ENCODE measurements around the gene BMP8A. TPM values are rescaled to one million over a fixed set of nuclear protein-coding genes. Genes with fewer than 3 reads are reported as not detected.
"Not testable (repeated sequence)": the region's sequence is repeated elsewhere in the genome, so short reads cannot be mapped to it uniquely, and the experiment has no call there.

Gene BMP8A
- total RNA-seq, 1 donor from 2014 or later, result 0.17 TPM

GRCh38 chr1:39508266-39508665, 16.8 kb downstream of the BMP8A start:
- DNase-seq, result no peak

DNA sequence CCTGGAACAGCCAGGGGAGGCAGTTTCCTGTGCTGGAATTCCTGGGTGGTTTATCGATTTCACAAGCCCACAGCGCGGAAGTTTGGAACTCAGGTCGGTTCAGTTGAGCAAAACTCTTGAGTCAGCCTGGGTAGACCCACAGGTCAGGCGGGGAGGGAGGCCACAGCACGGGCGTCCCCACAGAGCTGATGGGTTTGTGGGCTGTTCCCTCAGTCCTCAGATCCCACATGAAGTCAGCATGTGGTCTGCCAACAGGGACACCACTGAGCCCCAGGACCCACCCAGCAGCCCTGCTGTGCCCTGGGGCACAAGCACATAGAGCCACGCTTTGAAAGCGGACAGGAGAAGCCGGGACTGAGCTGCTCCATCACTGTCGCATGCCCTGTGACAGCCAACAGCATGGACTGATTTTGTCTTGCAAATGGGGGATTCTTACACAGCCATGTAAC, 17.4 kb downstream of the BMP8A start:
- peak; percentile 13 for DNase-seq

- DNase-seq, result peak; percentile 58
Measured at GRCh38 chr1:39509360-39510009, 18.0 kb downstream of the BMP8A start.

DNA sequence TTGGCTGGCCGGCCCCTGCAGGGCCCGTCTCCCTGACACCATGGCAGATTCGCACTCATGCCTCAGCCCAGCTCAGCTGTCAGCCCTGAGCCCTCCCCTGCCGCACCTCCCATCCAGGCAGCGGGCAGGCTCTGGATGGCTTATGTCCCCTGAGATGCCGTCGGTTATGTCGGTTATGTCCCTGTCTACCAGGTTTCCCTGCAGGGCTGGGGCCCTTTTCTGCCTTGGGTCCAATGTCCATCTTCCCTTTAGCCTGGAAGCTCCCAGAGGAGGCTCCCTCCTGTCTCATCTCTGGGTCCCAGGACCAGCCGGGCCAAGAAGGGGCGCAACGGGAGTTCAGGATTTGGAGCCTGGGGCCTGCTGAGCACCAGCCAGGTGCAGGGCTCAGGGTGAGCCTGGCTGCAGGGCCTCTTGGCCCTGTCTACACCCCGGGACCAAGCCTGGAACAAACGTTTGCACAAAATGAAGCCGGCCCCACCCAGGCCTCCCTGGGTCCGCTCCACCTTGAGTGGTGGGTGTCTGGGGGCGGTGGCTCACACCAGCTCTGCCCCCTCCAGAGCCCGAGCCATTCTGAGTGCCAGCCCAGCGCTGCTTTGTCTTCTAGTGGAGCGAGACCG, 19.2 kb downstream of the BMP8A start:
- DNase-seq, result not testable (repeated sequence)

DNA sequence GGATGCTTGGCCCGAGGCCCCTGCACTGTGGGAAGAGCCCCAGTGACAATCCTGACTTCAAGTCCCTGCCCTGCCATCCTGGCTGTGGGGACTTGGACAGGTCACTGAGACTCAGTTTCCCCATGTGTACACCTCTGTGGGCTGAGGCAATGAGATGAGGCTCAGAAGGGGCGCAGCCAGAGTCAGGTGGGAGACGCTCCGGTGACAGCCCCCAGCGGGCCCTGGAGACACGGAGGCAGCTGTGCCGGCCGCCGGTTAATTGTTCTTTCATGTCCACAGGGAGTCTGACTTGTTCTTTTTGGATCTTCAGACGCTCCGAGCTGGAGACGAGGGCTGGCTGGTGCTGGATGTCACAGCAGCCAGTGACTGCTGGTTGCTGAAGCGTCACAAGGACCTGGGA, 20.0 kb downstream of the BMP8A start:
- DNase-seq, result not testable (repeated sequence)

- DNase-seq, result not testable (repeated sequence)
Measured at GRCh38 chr1:39512234-39512847, 20.9 kb downstream of the BMP8A start.

DNA sequence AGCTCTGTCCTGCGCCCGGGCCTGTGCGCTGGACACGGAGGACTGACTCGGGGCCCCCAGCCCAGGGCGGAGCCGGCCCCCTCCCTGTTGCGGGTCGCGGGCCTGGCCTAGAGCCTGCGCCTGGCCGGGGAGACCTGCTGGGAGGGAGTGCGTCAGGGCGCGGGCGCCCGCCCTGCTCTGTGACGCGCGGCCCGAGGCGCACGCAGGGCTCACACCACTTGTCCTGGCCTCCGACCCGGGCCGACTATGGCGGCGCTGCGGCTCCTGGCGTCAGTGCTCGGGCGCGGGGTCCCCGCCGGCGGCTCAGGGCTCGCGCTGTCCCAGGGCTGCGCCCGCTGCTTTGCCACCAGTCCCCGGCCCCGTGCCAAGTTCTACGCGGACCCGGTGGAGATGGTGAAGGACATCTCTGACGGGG, 23.3 kb downstream of the BMP8A start:
- DNase-seq, result peak; percentile 26

- peak; percentile 67 for DNase-seq
Measured at GRCh38 chr1:39515131-39516086, 24.0 kb downstream of the BMP8A start.

DNA sequence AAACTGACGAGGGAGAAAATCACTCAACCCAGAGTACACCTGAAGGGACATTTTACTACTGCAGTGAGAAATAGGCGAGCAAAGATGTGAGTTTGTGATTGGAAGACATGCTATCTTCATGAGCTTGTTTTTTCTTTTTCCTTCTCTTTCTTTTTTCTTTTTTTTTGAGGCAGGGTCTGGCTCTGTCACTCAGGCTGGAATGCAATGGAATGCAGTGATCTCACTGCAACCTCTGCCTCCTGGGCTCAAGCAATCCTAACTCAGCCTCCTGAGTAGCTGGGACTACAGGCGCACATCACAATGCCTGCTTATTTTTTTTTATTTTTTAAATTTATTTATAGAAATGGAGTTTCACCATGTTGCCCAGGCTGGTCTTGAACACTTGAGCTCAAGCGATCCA, 25.4 kb downstream of the BMP8A start:
- not testable (repeated sequence) for DNase-seq

- DNase-seq, result not testable (repeated sequence)
Measured at GRCh38 chr1:39517936-39518335, 26.5 kb downstream of the BMP8A start.

GRCh38 chr1:39519376-39519775, 27.9 kb downstream of the BMP8A start:
- DNase-seq, result not testable (repeated sequence)

DNA sequence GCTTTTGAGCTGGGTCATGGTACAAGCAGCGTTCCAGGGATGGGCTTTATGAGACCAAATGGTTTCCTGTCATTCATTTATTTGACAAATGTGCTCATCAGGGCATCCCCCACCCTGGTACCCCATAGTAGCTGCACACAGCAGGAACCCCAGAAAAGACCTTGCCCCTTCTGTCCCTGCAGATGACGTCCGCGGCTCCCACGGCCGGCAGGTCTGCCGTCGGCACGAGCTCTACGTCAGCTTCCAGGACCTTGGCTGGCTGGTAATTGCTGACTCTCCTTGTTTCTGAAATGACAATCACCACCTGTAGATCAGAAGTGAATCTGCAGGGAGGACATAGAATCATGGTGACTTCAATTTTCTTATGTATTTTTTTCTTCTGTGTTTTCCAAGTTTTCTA, 30.8 kb downstream of the BMP8A start:
- DNase-seq, result not testable (repeated sequence)

DNA sequence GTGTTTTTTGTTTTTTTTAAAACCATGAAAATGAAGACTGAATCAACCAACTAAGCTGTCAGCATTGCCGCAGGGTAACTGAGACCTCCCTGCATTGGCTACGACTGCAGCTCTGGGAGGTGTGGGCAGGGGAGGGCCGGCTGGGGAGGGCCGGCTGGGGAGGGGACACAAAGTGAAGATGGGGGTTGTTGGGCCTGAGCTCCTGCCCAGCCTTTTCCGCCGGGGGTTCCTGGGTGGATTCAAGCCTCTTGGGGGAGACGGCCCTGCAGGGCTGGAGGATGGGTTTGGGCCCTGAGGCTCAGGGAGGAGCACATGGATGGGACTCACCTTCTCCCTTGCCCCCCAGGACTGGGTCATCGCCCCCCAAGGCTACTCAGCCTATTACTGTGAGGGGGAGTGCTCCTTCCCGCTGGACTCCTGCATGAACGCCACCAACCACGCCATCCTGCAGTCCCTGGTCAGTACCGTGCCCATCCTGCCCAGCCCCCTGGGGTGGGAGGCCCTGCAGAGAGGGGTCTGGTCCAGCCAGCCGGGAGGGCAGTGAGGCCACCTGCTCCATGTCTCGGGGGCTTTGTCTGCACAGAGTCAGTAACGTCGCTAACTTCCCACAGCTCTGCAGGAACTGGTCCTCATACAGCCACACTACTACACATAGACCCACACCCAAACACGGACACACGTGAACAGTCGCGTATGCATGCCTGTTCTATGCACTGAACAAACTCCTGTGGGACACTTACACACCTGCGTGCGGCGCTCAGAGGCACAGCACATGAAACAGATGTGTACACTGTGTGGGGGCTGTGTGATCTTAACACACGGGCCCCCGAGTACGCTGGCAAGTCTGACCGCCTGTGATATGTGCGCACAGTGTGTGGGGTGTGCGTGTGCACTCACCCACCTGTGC, 31.5 kb downstream of the BMP8A start:
- no peak for DNase-seq

- DNase-seq, result no peak
Measured at GRCh38 chr1:39524171-39524570, 32.7 kb downstream of the BMP8A start.

GRCh38 chr1:39524591-39525365, 33.3 kb downstream of the BMP8A start:
- DNase-seq, result no peak

- DNase-seq, result no peak
Measured at GRCh38 chr1:39525366-39526165, 34.1 kb downstream of the BMP8A start.

GRCh38 chr1:39526466-39527189, 35.2 kb downstream of the BMP8A start:
- no peak for DNase-seq

- not testable (repeated sequence) for DNase-seq
Measured at GRCh38 chr1:39527190-39527579, 35.7 kb downstream of the BMP8A start.

DNA sequence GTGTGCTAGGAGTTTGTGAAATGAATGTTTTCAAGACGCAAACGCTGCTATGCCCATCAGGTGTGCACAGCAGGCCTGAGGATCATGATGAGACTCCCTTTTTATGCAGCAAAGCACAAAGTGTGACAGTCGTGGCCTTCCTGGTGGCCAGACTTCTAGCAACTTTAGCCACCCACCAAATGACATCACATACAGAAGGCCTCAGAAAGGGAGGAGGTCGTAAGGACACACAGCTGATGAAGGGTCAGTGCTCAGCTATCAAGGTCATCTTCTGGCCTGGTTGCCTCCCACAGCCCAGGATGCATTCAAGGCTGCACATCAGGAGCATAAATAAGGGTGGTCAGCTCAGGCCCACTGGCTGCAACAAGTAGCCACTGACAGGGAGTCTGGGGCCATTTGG, 36.6 kb downstream of the BMP8A start:
- DNase-seq, result no peak

All from dermis blood vessel endothelial cell (primary cell).